ENCODE data around the gene TMSB10. TPM values are rescaled to one million over a fixed set of nuclear protein-coding genes. Genes with fewer than 3 reads are reported as not detected.
A peak's percentile ranks its signal among the peaks of the same experiment; 100 is the strongest.

TMSB10 gene
- total RNA-seq, 1 experiment from 2014 or later = 5,246 TPM

- no peak for DNase-seq
- no peak for ATAC-seq
Measured at GRCh38 chr2:84925336-84925723, 19.9 kb downstream of the TMSB10 start.

GRCh38 chr2:84925724-84926376 lies 20.4 kb downstream of the TMSB10 start:
- no peaks in the 10 kb centered on the region for H3F3A ChIP-seq (ENCODE audit: low read length, unreplicated experiment)
- H3K79me2 ChIP-seq (ENCODE audit: low read length) = peaks cover 19% of the 10 kb centered on the region
- peak overlapping the region; percentile 94 for H2AFZ ChIP-seq (ENCODE audit: low read length)
- DNase-seq (peak; percentile 98), ATAC-seq (peak; percentile 86)
- ChIA-PET POLR2A (ENCODE audit: unreplicated experiment) (interaction anchor here (0.5 to 1.9 kb wide), 9 partner anchors 20 to 373 kb away, joined by 3 to 12 read pairs (median 7); partner anchors contain the start of gene KCMF1), CTCF (interaction anchor here (0.6 to 2.9 kb wide), 16 partner anchors 8 to 369 kb away, joined by 3 to 23 read pairs (median 6); partner anchors contain the start of gene KCMF1)
- peak overlapping the region; percentile 74 for H3K4me3 ChIP-seq (ENCODE audit: low read length)
- TF ChIP-seq EZH2 (IDR thresholded peaks at IDR 0.05; ENCODE audit: low read length, unreplicated experiment) = no peak
- peak; percentile 99 for TF ChIP-seq CTCF (conservative IDR thresholded peaks at IDR 0.05; ENCODE audit: low read depth, low read length)
- no peak for TF ChIP-seq EZH2phosphoT487 (IDR thresholded peaks at IDR 0.05; ENCODE audit: borderline replicate concordance, low read length)
- BruUV-seq (replicated peaks) = TSS peak; percentile 62
- H3K9me3 ChIP-seq (ENCODE audit: low read length) = no peaks in the 10 kb centered on the region
- H3K9me2 ChIP-seq (replicated peaks; ENCODE audit: low read length) = no peaks in the 10 kb centered on the region
- H3K9ac ChIP-seq (ENCODE audit: low read length) = peak overlapping the region; percentile 74
- intact Hi-C loops (cut with micrococcal nuclease) = loop anchor here (1.0 to 5.0 kb wide), 5 partner anchors 21 to 429 kb away; partner anchors contain the start of genes TMSB10 and TRABD2A
- peaks cover 20% of the 10 kb centered on the region for H3K4me1 ChIP-seq (ENCODE audit: insufficient read depth, low read length)
- no peaks in the 10 kb centered on the region for H3K36me3 ChIP-seq (ENCODE audit: low read depth, low read length)
- peak overlapping the region; percentile 94 for H3K4me2 ChIP-seq (ENCODE audit: low read length)
- peak overlapping the region; percentile 80 for H3K27ac ChIP-seq (ENCODE audit: low read length)
- no peaks in the 10 kb centered on the region for H3K27me3 ChIP-seq (ENCODE audit: low read length)
- H4K20me1 ChIP-seq (ENCODE audit: low read length) = no peaks in the 10 kb centered on the region

More at GRCh38 chr2:84925336-84925723, 19.9 kb downstream of the TMSB10 start:
- peaks cover 2% of the 10 kb centered on the region for H3F3A ChIP-seq (ENCODE audit: low read length, unreplicated experiment)
- no peaks in the 10 kb centered on the region for H3K27me3 ChIP-seq (ENCODE audit: low read length)
- no peaks in the 10 kb centered on the region for H3K9me2 ChIP-seq (replicated peaks; ENCODE audit: low read length)
- no peak overlapping the region for H3K9ac ChIP-seq (ENCODE audit: low read length)
- no peaks in the 10 kb centered on the region for H3K36me3 ChIP-seq (ENCODE audit: low read depth, low read length)
- 0 out of 2 replicates have a peak overlapping the region, but pooled peaks have one; percentile 2 for H3K27ac ChIP-seq (ENCODE audit: low read length)
- CTCF ChIA-PET = interaction anchor here (0.6 to 2.9 kb wide), 12 partner anchors 9 to 93 kb away, joined by 3 to 23 read pairs (median 9); partner anchors contain the start of gene KCMF1
- POLR2A ChIA-PET (ENCODE audit: unreplicated experiment) = interaction anchor here (0.6 to 1.9 kb wide), 5 partner anchors 21 to 132 kb away, joined by 3 to 9 read pairs (median 7); partner anchors contain the start of gene KCMF1
- no TSS peak for BruUV-seq (replicated peaks)
- no peak for TF ChIP-seq EZH2phosphoT487 (IDR thresholded peaks at IDR 0.05; ENCODE audit: borderline replicate concordance, low read length)
- no peak for TF ChIP-seq EZH2 (IDR thresholded peaks at IDR 0.05; ENCODE audit: low read length, unreplicated experiment)
- no peak for TF ChIP-seq CTCF (conservative IDR thresholded peaks at IDR 0.05; ENCODE audit: low read depth, low read length)
- no peaks in the 10 kb centered on the region for H4K20me1 ChIP-seq (ENCODE audit: low read length)
- peak overlapping the region; percentile 94 for H3K4me2 ChIP-seq (ENCODE audit: low read length)
- peaks cover 23% of the 10 kb centered on the region for H3K4me1 ChIP-seq (ENCODE audit: insufficient read depth, low read length)
- H2AFZ ChIP-seq (ENCODE audit: low read length) = 0 out of 2 replicates have a peak overlapping the region, but pooled peaks have one; percentile 30
- H3K79me2 ChIP-seq (ENCODE audit: low read length) = peaks cover 19% of the 10 kb centered on the region
- no peaks in the 10 kb centered on the region for H3K9me3 ChIP-seq (ENCODE audit: low read length)
- intact Hi-C loops (cut with micrococcal nuclease) = loop anchor here (5.0 kb wide), 2 partner anchors 293 to 428 kb away; no protein-coding TSS in a partner anchor
- no peak overlapping the region; the same call in 1 of the 2 replicates for H3K4me3 ChIP-seq (ENCODE audit: low read length)

Data from PC-3 (cell line).